GM13976 (cell line): Measurements from ENCODE around the gene TTC27.
A peak's percentile ranks its signal among the peaks of the same experiment; 100 is the strongest.

Source experiments
- DNase-seq: peaks from one replicate; pipeline ENCODE4 v3.0.0; 2012; ENCODE audit warnings: low spot score
- in situ Hi-C: fragments of 300-500 bp; cut with MboI; formaldehyde crosslinking; loops from one replicate; pipeline ENCODE4 v1.12.0; 2022; ENCODE audit warnings: low sequenced_read_pairs, mixed read lengths, inconsistent platforms; ENCODE audit not compliant: unreplicated experiment
- TF ChIP-seq, protein P1 (sequence below): IDR thresholded peaks from 2 replicates; pipeline ENCODE4 v1.5.1; 2012; ENCODE audit warnings: borderline replicate concordance, mild to moderate bottlenecking; ENCODE audit not compliant: insufficient read depth; ENCODE audit errors: extremely low read depth, missing control alignments, control extremely low read depth

Gene TTC27

DNA sequence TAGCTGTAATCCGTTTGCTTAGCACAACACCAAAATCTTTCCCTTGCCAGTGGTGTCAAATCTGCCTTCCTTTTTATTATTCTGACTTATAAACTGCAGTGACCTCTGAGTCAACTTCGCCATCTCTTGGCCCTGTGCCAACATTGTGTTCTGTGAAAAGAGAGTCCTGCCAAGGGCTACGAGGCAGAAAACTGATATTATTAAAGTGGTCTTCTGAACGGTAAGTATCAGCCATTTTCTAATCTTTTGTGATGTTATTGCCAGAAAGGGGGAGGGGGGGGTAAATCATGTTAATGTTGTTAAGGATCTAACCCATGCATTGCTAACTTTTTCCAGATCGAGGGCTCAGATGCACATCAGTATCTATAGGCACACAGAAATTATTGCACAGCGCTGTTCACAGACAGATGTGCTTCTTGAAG is 197.5 kb downstream of the TTC27 start:
- TF ChIP-seq, protein P1, sequence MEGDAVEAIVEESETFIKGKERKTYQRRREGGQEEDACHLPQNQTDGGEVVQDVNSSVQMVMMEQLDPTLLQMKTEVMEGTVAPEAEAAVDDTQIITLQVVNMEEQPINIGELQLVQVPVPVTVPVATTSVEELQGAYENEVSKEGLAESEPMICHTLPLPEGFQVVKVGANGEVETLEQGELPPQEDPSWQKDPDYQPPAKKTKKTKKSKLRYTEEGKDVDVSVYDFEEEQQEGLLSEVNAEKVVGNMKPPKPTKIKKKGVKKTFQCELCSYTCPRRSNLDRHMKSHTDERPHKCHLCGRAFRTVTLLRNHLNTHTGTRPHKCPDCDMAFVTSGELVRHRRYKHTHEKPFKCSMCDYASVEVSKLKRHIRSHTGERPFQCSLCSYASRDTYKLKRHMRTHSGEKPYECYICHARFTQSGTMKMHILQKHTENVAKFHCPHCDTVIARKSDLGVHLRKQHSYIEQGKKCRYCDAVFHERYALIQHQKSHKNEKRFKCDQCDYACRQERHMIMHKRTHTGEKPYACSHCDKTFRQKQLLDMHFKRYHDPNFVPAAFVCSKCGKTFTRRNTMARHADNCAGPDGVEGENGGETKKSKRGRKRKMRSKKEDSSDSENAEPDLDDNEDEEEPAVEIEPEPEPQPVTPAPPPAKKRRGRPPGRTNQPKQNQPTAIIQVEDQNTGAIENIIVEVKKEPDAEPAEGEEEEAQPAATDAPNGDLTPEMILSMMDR: no peak
- in situ Hi-C loops: no loop called here
- no peak for DNase-seq

DNA sequence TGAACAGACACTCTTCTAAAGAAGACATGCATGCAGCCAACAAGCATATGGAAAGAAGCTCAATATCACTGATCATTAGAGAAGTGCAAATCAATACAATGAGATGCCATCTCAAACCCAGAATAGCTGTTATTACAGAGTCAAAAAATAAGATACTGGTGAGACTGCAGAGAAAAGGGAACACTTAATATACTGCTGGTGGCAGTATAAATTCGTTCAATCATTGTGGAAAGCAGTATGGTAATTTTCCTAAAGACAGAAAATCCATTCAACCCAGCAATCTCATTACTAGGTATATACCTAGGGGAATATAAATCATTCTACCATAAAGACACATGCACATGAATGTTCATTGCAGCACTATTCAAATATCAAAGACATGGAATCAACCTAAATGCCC is 202.3 kb downstream of the TTC27 start:
- TF ChIP-seq, protein P1: no peak
- in situ Hi-C loops: no loop called here
- DNase-seq: no peak

DNA sequence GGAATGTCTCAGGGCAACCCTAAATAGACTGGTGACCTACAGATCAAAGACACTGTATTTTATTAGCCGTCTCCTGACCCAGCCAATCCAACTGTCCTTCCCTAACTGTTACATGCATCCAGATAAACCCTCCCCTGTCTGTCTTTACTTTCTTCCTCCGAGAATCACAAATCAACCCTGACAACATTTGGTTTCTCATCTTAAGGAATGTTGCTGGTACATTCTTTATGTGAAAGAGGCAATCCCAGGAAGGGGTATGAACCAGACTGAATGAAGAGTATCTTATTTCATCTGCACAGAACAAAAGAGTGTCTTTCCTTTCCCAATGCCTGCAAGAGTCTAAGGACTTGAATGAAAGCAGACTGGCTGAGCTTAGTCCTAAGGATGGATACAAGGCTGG is 205.0 kb downstream of the TTC27 start:
- TF ChIP-seq, protein P1: no peak
- in situ Hi-C loops: no loop called here
- no peak for DNase-seq

DNA sequence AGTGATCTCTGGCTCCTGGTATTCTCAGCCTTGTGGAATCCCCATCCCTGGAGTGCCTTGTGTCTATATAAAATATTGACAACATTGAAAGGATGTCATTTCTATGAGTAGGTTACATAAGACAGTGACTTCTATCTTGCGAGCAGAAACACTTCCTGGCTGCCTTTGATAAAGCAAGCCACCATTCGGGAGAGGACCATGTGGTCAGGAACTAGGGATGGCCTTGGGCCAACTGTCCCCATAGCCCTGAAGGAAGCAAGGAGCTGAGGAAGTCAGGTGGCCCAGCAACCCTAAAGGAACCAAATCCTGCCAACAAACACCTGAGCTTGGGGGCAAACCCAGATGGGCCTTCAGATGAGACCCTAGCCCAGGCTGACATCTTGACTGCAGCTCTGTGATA is 205.9 kb downstream of the TTC27 start:
- TF ChIP-seq, protein P1: no peak
- in situ Hi-C loops: no loop called here
- DNase-seq: no peak

DNA sequence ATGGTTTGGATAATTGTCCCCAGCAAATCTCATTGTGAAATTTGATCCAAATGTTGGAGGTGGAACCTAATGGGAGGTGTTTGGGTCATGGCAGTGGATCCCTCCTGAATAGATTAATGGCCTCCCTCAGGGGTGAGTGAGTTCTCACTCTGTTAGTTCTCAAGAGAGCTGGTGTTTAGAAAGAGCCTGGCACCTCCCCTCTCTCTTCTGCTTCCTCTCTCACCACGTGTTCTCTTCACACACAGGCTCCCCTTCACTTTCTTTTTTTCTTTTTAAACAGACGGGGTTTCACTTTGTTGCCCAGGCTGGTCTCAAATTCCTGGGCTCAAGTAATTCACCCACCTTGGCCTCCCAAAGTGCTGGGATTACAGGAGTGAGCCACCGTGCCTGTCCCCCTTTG is 207.3 kb downstream of the TTC27 start:
- no peak for DNase-seq
- TF ChIP-seq, protein P1: no peak
- in situ Hi-C loops: no loop called here

DNA sequence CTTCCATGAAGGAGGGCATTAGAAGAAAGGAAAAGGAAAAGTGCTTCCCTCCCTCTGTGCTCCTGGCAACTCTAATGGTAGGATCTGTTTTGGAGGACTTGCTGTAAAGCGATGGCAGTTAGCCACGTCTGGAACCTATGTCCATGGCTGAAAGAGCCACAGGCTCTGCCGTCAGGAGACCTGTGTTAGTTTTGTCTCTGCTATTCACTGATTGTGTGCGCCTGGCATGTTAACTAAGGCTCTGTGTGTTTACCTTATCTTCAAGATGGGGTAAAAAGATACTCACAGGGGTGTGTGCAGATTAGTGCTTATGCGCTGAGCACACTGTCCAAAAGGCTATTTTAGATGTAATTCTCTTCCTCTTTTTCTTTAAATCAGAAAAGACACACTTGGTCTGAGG is 209.1 kb downstream of the TTC27 start:
- TF ChIP-seq, protein P1: no peak
- in situ Hi-C loops: no loop called here
- DNase-seq: no peak

DNA sequence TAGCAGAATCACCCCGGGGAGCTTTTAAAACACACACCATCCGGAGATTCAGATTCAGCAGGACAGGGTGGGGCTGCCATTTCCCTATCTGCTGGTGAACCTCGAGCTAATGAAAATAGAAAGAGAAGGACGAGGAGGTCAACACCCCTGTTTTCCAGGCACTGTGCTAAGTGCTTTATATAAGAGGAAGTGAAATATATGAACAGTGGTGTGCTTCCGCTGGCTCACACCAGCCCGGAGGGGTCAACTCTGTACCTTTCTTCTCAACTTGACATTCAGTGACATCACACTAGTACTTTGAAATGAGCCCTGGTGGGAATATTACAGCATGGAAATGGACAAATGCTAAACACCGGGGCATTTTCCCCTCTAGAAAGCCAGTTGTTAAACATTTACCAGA is 210.6 kb downstream of the TTC27 start:
- in situ Hi-C loops: no loop called here
- TF ChIP-seq, protein P1: no peak
- DNase-seq: peak; percentile 41
